GM21786 (cell line): Measurements from ENCODE around the gene CEL.

Source experiments
- ATAC-seq: cut with Tn5 transposase; IDR thresholded peaks from one replicate; pipeline ENCODE4 v1.9.1; 2021; ENCODE audit not compliant: unreplicated experiment

Gene CEL

DNA sequence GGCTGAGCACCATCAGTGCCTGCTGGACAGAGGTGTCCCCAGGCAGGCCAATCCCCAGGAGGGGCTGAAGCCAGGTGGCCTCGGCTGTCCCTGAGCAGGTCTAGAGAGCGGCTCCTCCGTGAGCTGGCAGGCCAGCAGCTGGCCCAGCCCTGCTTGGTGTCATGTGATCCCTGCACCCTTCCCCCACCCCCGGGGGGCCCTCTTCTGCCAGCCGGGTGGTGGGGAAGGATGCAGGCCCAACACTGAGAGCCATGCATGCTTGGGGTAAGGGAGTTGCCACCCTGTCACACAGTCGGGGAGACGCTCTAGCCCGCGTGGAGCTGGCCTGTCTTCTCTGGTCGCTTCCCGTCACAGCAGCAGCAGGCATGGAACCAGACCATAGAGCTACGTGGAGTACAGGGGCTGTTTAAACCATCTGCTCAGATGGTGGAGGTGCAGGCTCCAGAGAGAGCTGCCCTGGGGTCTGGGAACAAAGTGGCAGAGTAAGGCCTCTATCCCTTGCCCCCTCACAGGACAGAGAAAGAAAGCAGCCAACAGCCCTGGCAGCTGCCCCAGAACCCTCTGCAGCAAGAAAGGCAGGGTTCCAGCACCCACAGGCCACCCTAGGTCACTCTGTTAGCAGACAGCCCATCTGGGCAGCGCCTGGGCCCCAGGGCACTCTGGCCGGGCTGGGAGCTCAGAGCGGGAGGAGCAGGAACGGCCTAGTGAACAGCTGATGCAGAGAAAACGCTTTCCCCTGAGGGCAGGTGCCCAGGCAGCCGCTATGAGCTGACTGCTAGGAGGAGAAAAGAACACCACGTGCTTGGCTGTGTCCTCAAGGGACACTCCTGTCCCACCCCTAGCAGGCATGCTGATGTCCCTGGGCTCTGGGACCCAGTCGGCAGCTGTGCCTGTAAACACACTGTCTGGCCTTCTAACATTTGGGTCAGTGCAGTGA is 52.4 kb downstream of the CEL start:
- no peak for ATAC-seq

DNA sequence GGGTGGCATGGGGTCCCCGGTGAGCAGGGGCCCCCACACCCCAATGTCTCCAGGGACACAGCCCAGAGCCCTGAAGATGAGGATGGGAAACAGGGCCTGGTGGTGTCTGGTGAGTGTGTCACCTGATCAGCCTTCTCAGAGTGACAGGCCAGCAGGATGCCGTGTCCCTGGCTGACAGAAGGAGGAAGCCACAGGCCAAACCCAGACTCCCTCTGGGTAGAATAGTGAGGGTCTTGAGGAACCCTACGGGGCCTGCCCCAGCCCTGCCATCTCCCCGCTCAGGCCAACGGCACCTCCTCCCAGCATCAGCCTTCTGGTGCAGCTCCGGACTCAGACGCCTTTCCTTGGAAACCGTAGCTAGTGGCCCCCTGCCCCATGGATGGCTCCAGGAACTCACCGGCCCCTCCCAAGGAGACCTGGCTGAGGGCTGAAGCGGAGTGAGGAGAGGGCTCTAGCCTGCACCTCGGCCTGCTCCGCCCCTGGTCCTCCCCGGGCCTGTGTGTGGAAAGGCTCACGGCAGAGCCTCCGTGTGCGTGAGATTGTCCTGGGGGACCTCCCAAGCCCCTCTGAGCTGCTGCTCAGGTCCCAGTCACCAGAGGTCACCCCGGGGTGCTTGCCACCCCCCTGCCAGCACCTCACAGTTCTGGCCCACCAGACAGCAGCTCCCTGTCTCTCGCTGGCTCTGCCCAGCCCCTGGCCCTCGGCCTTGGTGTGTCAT is 53.3 kb downstream of the CEL start:
- no peak for ATAC-seq

DNA sequence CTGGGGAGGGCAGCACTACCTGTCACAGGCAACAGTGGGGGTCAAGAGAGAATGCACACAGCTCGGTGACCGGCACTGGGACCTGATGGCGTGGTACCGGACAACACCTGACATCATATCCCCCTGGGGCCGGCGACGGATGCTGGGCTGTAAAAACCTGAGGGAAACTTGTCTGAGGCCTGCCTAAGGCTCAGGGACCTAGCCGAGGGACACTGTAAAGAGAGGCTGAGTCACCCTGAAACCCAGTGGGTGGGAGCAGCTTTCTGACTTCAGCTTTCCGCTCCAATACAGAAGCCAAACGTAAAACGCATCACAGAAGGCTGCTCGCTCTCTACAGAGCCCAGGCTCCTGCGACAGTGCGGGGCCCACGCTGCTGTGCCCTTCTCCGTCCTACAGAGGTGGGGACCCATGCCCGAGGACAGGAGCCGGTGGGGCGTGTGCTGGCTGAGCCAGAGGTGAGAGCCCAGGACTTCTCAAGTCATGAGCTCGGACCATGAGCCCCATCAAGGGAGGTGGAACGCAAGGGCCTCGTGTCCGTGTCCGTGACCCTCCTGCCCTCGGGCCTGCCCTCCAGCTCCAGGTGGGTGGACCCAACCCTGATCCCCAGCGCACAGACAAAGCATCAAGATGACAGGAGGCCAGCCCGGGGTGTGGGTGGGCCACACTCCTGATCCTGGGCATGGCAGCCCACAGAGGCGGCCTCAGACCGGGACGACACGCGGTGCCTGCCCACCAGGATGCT is 54.0 kb downstream of the CEL start:
- ATAC-seq, result peak; percentile 75

GRCh38 chr9:133116346-133117231 is 54.8 kb downstream of the CEL start:
- no peak for ATAC-seq

DNA sequence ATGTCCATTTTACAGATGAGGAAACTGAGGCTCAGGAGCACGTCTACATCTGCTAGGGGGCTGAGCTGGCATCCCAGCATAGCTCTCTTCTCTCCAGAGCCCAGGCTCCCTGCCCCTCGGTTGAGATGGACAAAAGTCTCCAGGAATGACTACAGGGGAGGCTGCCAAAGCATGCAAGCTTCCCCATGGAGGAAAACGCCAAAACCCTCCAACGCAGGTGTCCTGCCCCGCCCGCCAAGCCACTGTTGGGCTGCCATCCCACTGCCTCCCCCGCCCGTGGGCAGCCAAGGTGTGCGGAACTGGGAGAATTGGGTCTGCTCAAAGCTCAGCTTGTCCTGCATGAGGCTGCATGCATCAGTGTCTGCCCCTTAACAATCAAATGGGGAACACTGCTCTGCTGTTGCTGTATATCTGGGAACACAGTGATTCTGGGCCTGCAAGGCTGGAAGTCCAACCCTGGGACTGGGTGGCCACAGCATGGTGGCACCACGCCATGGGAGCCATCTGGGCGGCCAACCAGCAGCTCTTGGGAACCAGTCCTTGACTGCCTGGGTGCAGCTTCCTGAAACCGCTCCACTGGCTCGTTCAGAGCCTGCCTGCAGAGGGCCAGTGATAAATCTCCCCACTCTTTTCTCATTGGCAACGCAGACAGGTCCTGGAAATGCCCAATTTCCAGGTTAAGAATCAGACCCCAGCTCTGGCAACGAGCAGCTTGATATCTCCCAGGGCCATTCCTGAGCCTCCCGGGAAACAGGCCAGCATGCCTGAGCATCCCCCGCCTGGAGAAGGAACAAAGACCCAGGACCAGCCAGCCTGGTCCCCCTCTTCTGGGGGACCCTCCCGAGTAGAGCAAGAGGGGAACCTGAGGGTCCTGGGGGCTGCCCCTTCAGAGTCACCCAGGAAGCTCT is 55.7 kb downstream of the CEL start:
- no peak for ATAC-seq

- ATAC-seq, result no peak
Measured at GRCh38 chr9:133118179-133118520, 56.4 kb downstream of the CEL start.

DNA sequence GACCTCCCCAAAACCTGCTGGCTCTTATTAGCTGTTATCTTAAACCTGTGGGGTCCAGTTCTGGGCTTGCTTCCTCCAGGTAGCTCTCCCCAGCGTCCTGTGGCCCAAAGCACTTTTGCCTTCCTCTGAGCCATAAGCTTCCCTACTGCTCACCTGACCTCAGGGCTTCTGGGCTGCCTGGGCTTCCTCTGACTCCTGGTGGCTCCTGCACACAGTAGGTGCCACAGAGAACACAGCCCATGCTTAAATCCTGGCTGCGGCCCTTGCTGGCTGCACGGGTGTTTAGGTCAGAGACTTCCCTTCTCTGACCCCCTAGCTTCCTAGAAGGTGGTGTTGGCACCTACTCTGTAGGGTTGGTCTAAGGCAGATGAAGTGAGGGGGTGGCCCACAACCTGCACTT is 56.8 kb downstream of the CEL start:
- ATAC-seq, result no peak

DNA sequence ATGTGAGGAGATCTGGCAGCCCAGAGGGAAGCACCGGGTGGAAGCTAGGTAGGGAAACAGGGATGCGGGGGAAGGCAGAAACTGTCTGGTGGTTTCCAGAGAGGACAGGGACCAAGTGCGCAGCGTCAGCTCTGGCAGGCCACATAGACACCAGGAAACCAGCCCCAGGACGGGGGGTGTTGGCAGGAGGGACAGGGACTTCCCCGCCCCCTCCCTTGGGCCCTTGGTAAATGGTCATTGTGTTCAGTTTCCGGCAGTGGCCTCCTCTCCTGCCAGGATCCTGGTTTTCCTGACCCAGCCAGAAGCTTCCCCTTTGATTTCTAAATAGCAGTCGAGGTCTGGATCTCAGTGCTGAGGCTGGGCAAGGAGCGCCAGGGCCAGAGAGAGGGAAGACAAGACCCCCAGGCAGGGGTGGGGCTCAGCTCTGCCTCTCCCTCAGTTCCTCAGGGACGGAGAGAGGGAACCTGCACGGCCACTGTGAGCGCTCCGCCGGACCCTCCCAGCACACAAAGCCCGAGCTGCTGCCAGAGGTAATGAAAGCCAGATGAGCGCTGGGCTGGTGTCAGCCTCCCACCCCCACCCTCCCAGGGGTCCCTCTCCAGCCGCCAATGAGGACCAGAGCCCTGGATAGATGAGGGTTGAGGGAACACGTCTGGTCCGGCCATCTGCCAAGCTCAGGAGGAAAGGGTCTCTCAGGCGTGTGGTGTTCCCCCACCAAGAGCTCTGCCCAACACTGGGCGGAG is 57.5 kb downstream of the CEL start:
- ATAC-seq, result no peak

DNA sequence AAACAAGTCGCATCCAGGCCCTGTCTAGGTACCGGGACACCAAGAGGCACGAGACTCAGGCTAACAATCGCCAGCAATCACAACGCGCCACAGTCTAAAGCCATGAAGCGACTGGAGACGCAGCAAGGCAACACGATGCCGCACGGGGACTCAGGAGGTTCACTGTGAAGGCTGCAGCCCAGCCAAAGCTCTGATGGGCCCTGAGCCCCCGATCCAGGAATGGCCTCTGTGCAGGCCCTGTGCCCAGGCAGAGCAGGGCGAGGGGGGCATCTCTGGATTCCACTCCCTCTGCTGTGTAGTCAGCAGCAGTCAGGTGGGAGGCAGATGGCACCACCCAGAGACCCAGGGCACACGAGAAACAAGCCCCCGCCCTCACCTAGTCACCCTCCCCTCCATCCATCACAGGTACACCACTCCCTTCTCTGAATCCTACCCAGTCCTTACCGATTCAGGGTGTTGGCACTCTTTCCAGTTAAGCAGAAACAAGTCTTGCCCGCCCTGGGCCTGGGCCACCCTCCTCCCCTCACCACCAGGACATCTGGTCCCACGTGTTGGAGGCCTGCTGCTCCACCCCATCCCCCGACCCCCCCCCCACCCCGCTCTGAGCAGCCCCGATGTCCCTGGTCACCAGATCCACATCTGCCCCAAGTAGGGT is 58.2 kb downstream of the CEL start:
- ATAC-seq, result no peak

DNA sequence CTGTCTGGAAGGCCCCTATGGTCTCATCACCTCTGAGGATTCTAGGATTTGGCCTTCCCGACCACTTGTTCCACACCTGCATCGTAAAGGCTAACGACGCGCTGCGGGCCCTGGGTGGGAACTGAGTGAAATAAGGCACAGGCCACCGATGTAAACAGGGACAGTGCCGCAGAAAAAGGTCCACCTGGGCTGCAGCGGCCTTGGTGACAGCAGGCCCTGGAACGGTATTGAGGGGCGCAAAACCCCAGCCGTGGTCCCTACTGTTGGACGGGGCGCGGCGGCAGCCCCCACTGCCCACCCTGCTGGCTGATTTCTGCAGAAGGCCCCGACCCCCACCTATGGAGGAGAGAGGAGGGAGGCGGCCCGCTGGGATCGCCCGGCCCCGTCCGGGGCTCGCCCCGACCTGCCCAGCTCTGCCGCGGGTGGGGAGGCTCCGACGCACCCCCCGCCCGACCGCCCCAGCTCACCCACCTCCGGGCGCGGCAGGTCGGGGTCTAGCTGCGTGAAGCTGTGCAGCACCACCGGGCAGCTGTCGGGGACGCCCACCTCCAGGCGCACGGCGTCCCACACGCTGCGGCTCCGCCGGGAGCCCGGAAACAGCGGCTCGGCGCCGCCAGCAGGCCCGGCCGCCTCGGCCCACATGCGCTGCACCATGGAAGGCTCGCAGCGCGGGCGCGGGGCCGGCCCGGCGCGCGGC is 58.9 kb downstream of the CEL start:
- peak; percentile 10 for ATAC-seq
